Muscle of leg (tissue), 11 donors: ENCODE data around the gene KCTD5. TPM values are rescaled to one million over a fixed set of nuclear protein-coding genes. Genes with fewer than 3 reads are reported as not detected.
"Not testable (repeated sequence)": the region's sequence is repeated elsewhere in the genome, so short reads cannot be mapped to it uniquely, and the experiment has no call there.

Source experiments
- DNase-seq: peaks from one replicate; pipeline ENCODE4 v3.0.0; 2013
- H3K27ac ChIP-seq: one replicate; pipeline ENCODE4 v1.5.1; 2013; ENCODE audit warnings: mild to moderate bottlenecking, low read length, control low read depth
- H3K27me3 ChIP-seq: one replicate; pipeline ENCODE4 v1.6.1; 2013; ENCODE audit warnings: low read length; ENCODE audit not compliant: control insufficient read depth, insufficient read depth
- H3K36me3 ChIP-seq: one replicate; pipeline ENCODE4 v1.6.1; 2013; ENCODE audit warnings: low read length; ENCODE audit not compliant: control insufficient read depth, insufficient read depth
- H3K4me1 ChIP-seq: one replicate; pipeline ENCODE4 v1.6.1; 2013; ENCODE audit warnings: low read length; ENCODE audit not compliant: control insufficient read depth, insufficient read depth
- H3K4me3 ChIP-seq: one replicate; pipeline ENCODE4 v1.5.1; 2013; ENCODE audit warnings: low read length, control low read depth
- H3K9me3 ChIP-seq: replicated peaks from 2 replicates; pipeline ENCODE4 v1.6.1; 2013; ENCODE audit warnings: low read depth, low read length; ENCODE audit not compliant: control insufficient read depth
- WGBS: methylation state at CpG from one replicate; pipeline ENCODE4 v1.1.5; 2013; ENCODE audit warnings: missing lambda C conversion rate; ENCODE audit not compliant: insufficient coverage; 5-methylcytosine and 5-hydroxymethylcytosine counted together
- polyA plus RNA-seq, 8 donors: library from polyadenylated mRNA; unstranded; fragments of 120-200 nt; gene quantifications; one replicate each; pipeline versions ENCODE4 v1.2.1 to v1.2.3, GENCODE V29; 2013; ENCODE audit warnings: inconsistent platforms in 1 of 8, low replicate concordance in 1 of 8; ENCODE audit not compliant: insufficient read length in 8 of 8, insufficient read depth in 1 of 8
- total RNA-seq: library from RNA; stranded (reverse); fragments of 120-200 nt; gene quantifications from one replicate; pipeline ENCODE4 v1.2.4, GENCODE V29; 2013

Gene KCTD5
- total and polyA plus RNA-seq, 9 donors, result 15.6 to 27.1 (median 22.8) TPM

GRCh38 chr16:2686075-2686474 is 3.8 kb downstream of the KCTD5 start:
- H3K27me3 ChIP-seq, H3K9me3 ChIP-seq, H3K36me3 ChIP-seq, H3K27ac ChIP-seq, H3K4me3 ChIP-seq, DNase-seq: not testable (repeated sequence)
- peaks cover 13% of the 10 kb centered on the region for H3K4me1 ChIP-seq
- WGBS, result no CpG with 5 or more reads among the region's 9 CpGs

GRCh38 chr16:2686912-2687507 is 4.7 kb downstream of the KCTD5 start:
- Histone ChIP-seq H3K9me3 (no peaks in the 10 kb centered on the region), H3K27me3 (no peaks in the 10 kb centered on the region), H3K27ac (peak overlapping the region; percentile 65), H3K36me3 (peaks cover 12% of the 10 kb centered on the region), H3K4me1 (peaks cover 18% of the 10 kb centered on the region), H3K4me3 (no peak overlapping the region)
- peak; percentile 58 for DNase-seq
- 84% methylated on average over 20 of the region's 20 CpGs for WGBS

- WGBS, result 81% methylated on average over 14 of the region's 19 CpGs
- Histone ChIP-seq H3K27ac (no peak overlapping the region), H3K36me3 (peaks cover 12% of the 10 kb centered on the region), H3K9me3 (no peaks in the 10 kb centered on the region), H3K4me3 (no peak overlapping the region), H3K27me3 (no peaks in the 10 kb centered on the region), H3K4me1 (peaks cover 25% of the 10 kb centered on the region)
- no peak for DNase-seq
These were observed 5.4 kb downstream of the KCTD5 start for GRCh38 chr16:2687531-2688308.

- DNase-seq, H3K4me3 ChIP-seq, H3K27ac ChIP-seq, H3K27me3 ChIP-seq, H3K9me3 ChIP-seq: not testable (repeated sequence)
- no CpG with 5 or more reads among the region's 13 CpGs for WGBS
- H3K4me1 ChIP-seq, result peaks cover 31% of the 10 kb centered on the region
- H3K36me3 ChIP-seq, result peaks cover 12% of the 10 kb centered on the region
These were observed 7.1 kb downstream of the KCTD5 start for GRCh38 chr16:2689422-2689821.

- no peak overlapping the region for H3K4me3 ChIP-seq
- peaks cover 12% of the 10 kb centered on the region for H3K36me3 ChIP-seq
- H3K4me1 ChIP-seq, result peaks cover 31% of the 10 kb centered on the region
- no peaks in the 10 kb centered on the region for H3K27me3 ChIP-seq
- no peak for DNase-seq
- H3K9me3 ChIP-seq, result no peaks in the 10 kb centered on the region
- H3K27ac ChIP-seq, result no peak overlapping the region
- 92% methylated on average over 36 of the region's 36 CpGs for WGBS
These were observed 7.9 kb downstream of the KCTD5 start for GRCh38 chr16:2689968-2690801.

GRCh38 chr16:2690852-2691251 is 8.5 kb downstream of the KCTD5 start:
- WGBS, result 92% methylated on average over 11 of the region's 11 CpGs
- Histone ChIP-seq H3K4me1 (peaks cover 31% of the 10 kb centered on the region), H3K27ac (peak overlapping the region; percentile 91), H3K27me3 (no peaks in the 10 kb centered on the region), H3K4me3 (no peak overlapping the region), H3K36me3 (peaks cover 12% of the 10 kb centered on the region), H3K9me3 (no peaks in the 10 kb centered on the region)
- DNase-seq, result no peak

GRCh38 chr16:2691491-2692248 is 9.3 kb downstream of the KCTD5 start:
- WGBS, result 78% methylated on average over 29 of the region's 29 CpGs
- peak; percentile 63 for DNase-seq
- H3K9me3 ChIP-seq, result no peaks in the 10 kb centered on the region
- H3K36me3 ChIP-seq, result peaks cover 12% of the 10 kb centered on the region
- H3K27me3 ChIP-seq, result no peaks in the 10 kb centered on the region
- H3K4me3 ChIP-seq, result no peak overlapping the region
- H3K27ac ChIP-seq, result peak overlapping the region; percentile 91
- H3K4me1 ChIP-seq, result peaks cover 31% of the 10 kb centered on the region

- Histone ChIP-seq H3K27ac (peak overlapping the region; percentile 91), H3K4me3 (no peak overlapping the region), H3K36me3 (peaks cover 18% of the 10 kb centered on the region), H3K9me3 (no peaks in the 10 kb centered on the region), H3K27me3 (no peaks in the 10 kb centered on the region), H3K4me1 (peaks cover 31% of the 10 kb centered on the region)
- DNase-seq, result peak; percentile 84
- WGBS, result 66% methylated on average over 10 of the region's 14 CpGs
These were observed 10.1 kb downstream of the KCTD5 start for GRCh38 chr16:2692251-2692947.

GRCh38 chr16:2692948-2693651 is 10.8 kb downstream of the KCTD5 start:
- Histone ChIP-seq H3K36me3 (peaks cover 25% of the 10 kb centered on the region), H3K27ac (peak overlapping the region; percentile 91), H3K9me3 (no peaks in the 10 kb centered on the region), H3K4me1 (peaks cover 31% of the 10 kb centered on the region), H3K4me3 (no peak overlapping the region), H3K27me3 (no peaks in the 10 kb centered on the region)
- DNase-seq, result peak; percentile 80
- WGBS, result 64% methylated on average over 9 of the region's 24 CpGs
